T-helper 9 cell (primary cell): ENCODE measurements around the gene SLBP.

Source experiments
- DNase-seq: peaks from one replicate; pipeline ENCODE4 v3.0.0-alpha.2; 2020

The SLBP gene

GRCh38 chr4:1670279-1670678 lies 41.8 kb downstream of the SLBP start:
- no peak for DNase-seq

- DNase-seq, result no peak
These were observed 42.3 kb downstream of the SLBP start for GRCh38 chr4:1669850-1670249.

GRCh38 chr4:1669270-1669669 lies 42.8 kb downstream of the SLBP start:
- no peak for DNase-seq

DNA sequence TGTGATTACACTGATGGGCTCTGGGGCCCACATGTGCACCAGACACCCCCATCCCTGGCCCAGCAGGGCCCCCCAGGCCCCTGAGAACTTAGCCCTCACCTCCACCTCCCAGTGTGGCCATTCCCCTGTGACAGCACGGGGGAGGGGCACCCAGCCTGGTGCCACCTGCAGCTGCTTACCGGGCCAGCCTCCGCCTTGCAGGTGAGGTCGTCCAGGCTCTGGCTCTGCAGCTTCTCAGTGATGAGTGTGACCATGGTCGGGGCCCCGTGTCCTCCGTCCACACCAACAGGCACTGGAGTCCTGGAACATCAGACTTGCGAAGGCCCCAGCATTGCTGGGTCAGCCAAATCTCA lies 43.7 kb downstream of the SLBP start:
- no peak for DNase-seq

DNA sequence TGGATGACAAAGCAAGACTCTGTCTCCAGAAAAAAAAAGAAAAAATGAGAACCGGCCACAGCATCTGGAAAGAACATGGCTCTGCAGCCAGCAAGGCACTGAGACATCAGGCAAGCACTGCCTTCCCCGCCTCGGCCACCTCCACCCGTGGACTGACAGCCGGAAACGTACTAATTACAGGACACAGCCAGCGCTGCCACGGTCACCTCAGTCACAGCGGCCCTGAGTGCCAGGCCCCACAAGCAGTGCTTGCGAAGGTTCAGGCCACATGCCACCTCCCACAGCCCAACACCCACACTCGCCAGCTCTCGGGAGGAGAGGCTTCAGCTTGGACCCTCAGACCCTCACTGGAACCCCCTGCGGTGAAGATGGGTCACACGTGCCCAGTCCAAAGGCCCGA lies 44.8 kb downstream of the SLBP start:
- no peak for DNase-seq

- no peak for DNase-seq
These were observed 45.7 kb downstream of the SLBP start for GRCh38 chr4:1666391-1666790.

DNA sequence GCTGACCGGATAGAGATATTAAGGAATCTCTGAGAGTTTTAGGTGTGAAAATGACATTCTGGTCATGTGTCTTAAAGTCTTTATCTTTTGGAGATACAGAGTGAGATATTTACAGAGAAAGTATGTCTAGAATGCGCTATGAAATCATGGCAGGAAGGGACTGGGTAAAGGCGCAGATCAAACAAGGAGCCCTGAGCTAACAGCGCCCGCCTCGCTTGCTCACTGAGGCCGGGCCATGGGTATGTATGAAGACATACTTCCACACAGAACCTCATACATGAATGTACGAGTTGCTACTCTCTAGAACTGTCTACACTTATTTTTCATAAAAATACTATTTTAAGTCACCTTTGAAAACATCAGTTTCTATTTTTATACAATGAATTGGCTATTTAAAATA lies 48.0 kb downstream of the SLBP start:
- DNase-seq, result no peak

DNA sequence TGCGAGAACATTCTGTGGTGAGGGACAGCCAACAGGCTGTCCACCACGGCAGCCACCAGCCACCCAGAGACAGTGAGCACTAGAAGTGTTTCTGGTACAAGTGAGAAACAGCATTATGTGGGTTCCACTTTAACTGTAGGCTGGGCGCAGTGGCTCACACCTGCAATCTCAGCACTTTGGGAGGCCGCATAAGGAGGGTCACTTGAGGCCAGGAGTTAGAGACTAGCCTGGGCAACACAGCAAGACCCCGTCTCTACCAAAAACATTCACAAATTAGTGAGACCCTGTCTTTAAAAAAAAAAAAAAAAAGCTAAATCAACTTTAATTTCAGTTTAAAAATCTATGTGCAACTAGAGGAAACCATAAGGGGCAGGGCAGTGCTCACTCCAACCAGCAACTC lies 48.6 kb downstream of the SLBP start:
- no peak for DNase-seq

DNA sequence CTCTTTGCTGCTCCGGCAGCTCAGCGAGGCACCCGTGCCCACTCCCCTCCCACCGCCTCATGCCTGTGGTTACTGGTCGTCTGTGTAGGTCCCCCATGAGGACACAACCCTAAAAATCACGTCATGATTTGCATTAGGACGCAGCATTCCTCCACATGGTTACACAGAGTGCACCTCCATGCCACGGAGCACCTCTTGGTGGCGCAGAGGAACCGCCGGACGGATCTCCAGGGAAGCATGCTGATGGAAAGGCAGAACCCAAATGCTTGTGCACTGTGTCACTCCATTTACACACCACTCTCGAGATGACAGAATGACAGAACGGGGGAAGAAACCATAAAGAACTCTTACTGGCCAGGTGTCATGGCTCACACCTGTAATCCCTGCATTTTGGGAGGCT lies 50.4 kb downstream of the SLBP start:
- no peak for DNase-seq

- DNase-seq, result no peak
These were observed 51.0 kb downstream of the SLBP start for GRCh38 chr4:1660948-1661677.

- DNase-seq, result no peak
These were observed 52.7 kb downstream of the SLBP start for GRCh38 chr4:1659104-1660043.

DNA sequence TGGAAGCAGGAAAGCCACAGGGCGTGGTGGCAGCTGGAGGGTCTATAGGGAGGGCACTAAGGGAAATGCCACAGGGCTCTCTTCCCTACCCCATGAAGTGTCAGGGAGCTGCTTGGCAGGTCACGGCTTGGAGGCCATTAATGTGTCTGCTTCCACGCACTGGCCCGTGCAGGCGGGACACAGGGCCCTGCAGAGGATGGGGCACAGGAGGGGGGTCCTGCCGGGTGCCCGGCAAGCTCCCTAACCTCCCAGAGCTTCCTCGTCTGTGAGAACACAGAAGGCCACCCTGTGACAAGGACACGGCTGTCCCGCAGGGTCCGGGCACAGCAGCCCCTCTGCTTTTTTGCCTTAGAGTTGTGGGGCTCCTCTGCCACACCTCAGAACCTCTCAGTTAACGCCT lies 53.5 kb downstream of the SLBP start:
- DNase-seq, result no peak

DNA sequence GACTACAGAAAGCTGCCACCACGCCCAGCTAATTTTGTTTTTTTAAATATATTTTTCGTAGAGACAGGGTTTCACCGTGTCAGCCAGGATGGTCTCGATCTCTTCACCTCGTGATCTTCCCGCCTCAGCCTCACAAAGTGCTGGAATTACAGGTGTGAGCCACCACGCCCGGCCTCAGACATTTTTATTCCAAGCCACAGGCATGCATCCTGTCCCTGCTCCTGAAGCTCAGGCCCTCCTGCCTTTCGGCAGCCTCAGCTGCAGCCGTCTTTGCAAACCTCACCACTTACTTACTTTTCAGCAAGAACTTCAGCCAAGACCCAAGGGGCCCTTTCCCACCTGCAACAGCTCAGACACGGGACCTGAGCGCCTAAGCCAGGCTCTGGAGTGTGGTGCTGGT lies 54.0 kb downstream of the SLBP start:
- no peak for DNase-seq

DNA sequence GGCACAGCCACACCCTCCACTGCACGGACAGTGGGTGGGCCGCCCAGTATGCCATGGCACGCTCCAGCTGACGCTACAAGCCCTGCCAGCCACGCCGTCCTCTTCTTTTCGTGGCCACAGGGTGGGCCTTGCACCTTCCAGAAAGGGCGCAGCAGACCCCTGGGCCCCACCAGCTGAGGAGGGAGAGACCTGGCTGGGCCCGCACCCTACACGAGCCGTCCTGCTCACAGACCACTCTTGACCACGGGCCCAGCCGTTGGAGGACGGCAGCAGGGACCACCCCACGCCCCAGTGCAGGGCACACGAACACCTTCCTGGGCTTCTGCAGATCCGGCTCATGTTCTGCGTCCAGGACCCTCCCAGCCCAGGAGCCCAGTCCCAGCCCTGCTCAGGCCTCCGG lies 55.1 kb downstream of the SLBP start:
- no peak for DNase-seq

DNA sequence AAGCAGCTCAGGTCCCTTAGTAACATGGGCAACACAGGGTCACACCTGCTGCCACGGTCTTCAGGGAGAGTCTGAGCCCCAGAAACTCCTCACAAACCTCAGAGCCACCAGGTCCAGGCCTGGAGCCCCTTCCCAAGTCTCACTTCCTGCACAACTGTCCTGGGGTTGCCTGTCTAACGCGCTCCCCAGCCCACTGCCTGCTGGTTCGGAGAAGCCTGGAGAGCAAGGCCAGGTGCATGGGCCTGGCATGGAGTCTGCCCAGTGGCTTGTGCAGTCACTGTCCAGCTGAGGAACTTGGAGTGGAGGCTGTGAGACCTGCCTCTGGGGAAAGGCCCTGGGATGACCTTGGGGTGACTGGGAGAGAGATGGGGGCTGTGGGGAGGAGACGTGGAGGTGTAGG lies 56.0 kb downstream of the SLBP start:
- DNase-seq, result no peak

DNA sequence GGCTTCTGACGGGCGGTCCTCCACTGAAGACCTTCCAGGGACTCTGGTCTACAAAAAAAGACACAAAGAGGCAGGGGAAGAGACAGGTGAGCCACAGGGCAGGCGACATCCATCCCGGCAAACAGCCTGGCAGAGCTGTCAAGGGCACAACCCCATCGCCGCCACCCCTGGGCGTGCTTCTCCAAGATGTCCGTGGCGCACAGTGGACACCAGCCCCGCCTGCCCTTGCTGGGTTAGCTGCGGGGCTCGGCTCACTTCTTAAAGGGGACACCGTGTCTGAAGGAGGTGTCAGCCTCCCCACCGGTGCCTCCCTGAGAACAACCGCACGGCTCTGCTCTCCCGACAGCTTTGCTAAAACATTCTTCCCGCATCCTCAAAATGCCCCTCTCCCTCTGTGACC lies 56.4 kb downstream of the SLBP start:
- no peak for DNase-seq

- no peak for DNase-seq
These were observed 57.0 kb downstream of the SLBP start for GRCh38 chr4:1655081-1655480.

DNA sequence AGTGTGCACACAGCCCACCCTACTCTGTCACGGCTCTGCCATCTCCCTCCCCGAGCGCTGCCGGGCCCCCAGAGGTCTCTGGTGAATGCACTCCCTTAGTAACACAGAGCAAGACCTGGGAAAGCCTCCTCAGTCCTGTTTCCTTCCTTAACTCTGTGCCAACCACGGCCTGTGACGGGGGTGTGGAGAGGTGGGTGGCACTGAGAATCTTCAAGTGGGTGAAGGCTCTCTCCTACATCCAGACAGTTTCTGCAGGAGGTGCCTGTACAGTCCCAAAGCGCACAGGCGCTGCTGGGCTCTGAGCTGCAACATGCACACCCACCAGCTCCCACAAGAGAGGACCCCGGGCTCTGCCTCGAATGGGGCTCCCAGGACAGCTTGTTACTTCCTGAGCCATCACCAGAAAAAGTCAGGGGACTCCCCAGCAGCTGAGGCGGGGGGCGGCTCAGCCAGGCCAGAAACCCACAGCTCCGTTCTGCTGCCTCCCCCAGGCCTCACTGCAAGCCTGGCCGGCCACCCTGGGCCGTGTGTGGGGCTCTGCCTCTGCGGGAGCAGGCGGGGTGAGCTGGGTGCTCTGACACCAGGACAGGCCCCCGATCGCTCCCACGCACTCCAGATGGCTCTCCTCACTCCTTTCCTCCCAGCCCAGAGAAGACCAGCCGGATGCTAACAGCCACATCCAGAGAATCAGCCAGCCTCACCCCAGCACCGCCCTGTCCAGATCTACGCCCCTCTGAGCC lies 57.7 kb downstream of the SLBP start:
- no peak for DNase-seq

DNA sequence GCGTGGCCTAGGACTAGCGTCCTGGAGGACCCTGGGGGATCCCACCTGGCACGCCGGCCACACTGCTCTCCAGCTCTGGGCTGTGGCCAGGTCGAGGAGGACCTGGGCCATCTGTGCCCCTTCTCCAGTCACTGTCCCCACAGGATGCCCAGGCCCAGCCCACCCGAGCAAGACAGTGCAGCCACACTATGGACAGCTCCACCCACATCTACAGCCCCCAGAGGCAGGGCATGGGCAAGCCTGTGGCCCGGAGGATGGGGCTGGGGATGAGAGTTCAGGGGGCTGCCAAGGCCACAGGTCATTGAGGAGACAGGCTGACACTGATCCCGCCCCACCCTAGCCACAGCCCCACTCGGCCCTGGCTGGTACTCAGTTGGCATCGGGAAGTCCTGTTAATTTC lies 58.3 kb downstream of the SLBP start:
- no peak for DNase-seq

DNA sequence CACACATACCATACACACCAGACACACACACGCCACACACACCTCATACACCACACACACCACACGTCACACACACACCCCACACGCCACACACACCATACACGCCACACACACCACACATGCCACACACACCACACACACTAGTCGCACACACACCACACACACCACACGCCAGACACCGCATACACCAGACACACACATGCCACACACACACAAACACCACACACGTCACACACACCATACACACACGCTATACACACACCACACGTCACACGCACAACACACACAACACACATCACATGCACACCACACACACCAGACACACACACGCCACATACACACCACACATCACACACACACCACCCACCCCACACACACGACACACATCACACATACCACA lies 60.0 kb downstream of the SLBP start:
- no peak for DNase-seq

- DNase-seq, result no peak
These were observed 60.5 kb downstream of the SLBP start for GRCh38 chr4:1651609-1652008.

GRCh38 chr4:1648962-1649361 lies 63.2 kb downstream of the SLBP start:
- no peak for DNase-seq

DNA sequence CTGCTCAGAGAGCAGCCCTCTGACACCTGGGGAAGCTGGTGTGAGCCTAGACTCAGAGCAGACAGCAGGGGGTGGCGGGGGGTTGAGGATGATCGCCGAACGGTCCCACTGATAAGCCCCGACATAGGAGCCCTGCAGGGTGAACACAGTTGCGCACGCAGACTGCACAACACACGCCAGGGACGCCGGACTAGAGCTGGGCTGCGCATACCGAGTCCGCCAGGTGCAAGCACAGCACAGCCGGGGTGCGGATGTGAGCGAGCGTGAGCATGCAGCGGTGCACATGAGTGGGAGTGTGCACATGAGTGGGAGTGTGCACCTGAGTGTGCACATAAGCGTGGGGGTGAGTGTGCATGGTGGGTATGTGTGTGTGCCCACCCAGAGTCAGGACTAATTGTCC lies 64.7 kb downstream of the SLBP start:
- DNase-seq, result no peak

DNA sequence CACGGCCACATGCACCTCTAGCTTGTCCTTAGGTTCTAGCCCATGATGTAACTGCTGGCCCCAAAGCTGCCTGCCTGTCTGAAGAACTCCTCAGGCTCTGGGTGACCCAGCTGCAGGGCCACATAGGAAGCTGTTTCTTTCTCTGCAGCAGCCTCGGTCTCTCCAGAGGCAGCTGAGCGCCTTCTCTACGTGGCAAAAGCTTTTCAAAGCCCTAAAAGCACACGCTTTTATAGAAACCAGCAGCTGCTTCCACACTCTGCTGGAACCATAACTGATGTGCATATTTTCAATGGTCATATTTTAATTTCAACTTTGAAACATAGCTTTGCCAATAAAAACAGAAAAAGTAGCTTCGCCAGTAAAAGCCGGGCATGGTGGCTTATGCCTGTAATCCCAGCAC lies 65.4 kb downstream of the SLBP start:
- no peak for DNase-seq
